HEK293T (cell line): ENCODE measurements around the gene CBLN2.

ENCODE experiments used
- CTBP1 ChIP-seq: fragments of 450-650 bp; IDR thresholded peaks from 2 replicates; pipeline ENCODE4 v1.6.1; 2016; ENCODE audit warnings: borderline replicate concordance
- ELF4 ChIP-seq: fragments of 450-650 bp; IDR thresholded peaks from 2 replicates; pipeline ENCODE4 v1.6.1; 2017; ENCODE audit warnings: antibody characterized with exemption
- HDGF ChIP-seq: fragments of 450-650 bp; IDR thresholded peaks from 2 replicates; pipeline ENCODE4 v1.6.1; 2017; ENCODE audit warnings: antibody characterized with exemption, borderline replicate concordance
- NFRKB ChIP-seq: fragments of 450-650 bp; IDR thresholded peaks from 2 replicates; pipeline ENCODE4 v1.6.1; 2016; ENCODE audit warnings: mild to moderate bottlenecking, moderate library complexity

GRCh38 chr18:72502671-72503431 lies 41.3 kb downstream of the CBLN2 start:
- no peak for TF ChIP-seq ELF4
- no peak for TF ChIP-seq CTBP1
- TF ChIP-seq NFRKB, result no peak
- no peak for TF ChIP-seq HDGF
